Germinal center (tissue), 1 donor: Measurements from ENCODE around the gene DPP7.

ENCODE experiments used
- DNase-seq: peaks from one replicate; pipeline ENCODE4 v3.0.0; 2012; ENCODE audit warnings: mixed read lengths, low spot score

DPP7 gene

DNA sequence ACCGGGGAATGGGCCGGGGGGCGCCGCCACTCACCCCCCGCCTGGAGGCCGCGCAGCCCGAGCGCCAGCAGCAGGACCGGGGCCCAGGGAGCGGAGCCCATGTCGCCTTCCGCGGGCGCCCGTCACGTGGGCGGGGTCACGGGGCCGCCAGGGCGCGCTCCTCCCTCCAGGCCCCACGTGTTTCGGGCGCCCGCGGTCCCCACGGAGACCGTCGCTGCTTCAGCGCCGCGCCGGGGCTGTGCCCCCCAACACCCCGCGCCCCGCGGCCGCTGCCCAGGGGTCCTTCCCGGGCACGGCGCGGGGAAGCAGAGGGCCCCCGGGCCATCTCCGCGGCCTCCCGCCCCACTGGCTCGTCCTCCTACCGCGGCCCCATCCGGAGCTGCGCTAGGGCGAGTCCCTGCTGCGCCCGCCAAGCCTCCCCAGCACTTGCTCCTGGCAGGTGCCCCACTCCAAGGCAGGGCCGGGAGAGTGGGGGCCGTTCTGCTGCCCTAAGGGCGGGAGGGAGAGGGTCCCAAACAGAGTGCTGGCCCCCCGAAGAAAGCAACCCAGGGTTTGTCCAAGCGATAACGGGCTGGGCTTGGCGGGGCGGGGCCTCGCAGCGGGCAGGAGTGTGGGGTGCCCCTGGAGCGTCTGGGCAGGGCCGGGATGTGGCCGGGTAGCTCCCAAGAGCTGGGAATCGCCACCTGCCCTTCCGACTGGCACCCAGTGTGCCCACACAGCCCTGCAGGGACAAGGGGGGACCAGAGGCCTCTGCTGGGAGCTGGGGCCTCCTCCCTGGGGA is at the start of gene DPP7:
Gene DPP7, minus strand, starts transcription at position 121 of the 781 bp plus-strand sequence. Its CDS starts 20 bp downstream, at position 101.
- DNase-seq = peak; percentile 91

DNA sequence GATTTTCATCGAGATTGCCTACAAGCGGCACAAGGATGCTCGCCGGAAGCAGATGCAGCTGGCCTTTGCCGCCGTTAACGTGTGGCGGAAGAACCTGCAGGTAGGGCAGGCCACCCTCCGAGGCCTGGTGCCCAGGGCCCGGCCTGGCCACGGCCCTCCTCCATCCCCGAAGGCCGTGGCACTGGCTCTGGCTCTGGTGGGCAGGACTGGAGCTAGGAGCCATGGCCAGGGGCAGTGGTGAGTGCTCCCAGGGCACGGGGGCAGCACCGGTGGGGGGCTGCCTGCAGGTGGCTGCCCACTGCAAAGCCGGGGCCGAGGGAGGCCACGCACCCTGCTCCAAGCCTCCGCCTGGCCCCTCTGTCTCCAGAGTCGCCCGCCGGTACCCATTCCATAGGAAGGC is 49.3 kb upstream of the DPP7 start:
- no peak for DNase-seq

DNA sequence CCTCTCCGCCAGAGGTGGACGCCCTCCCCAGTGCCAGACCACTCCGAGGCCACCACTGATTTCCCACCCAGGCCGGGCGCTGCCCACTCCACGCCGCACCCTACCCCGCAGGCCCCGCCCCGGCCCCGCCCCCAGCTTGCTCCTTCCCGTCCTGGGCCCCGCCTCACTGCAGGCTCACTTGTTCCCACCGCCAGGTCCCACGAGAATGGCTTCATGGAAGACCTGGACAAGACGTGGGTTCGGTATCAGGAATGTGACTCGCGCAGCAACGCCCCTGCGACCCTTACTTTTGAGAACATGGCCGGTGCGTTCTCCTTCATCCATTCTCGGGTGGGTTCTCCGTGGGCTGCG is 48.8 kb upstream of the DPP7 start:
- no peak for DNase-seq

- DNase-seq = no peak
These were observed 48.2 kb upstream of the DPP7 start for GRCh38 chr9:137162505-137163364.

- peak; percentile 59 for DNase-seq
These were observed 47.3 kb upstream of the DPP7 start for GRCh38 chr9:137161558-137162486.

GRCh38 chr9:137160716-137161557 is 46.4 kb upstream of the DPP7 start:
- DNase-seq = no peak

GRCh38 chr9:137160054-137160425 is 45.5 kb upstream of the DPP7 start:
- no peak for DNase-seq

DNA sequence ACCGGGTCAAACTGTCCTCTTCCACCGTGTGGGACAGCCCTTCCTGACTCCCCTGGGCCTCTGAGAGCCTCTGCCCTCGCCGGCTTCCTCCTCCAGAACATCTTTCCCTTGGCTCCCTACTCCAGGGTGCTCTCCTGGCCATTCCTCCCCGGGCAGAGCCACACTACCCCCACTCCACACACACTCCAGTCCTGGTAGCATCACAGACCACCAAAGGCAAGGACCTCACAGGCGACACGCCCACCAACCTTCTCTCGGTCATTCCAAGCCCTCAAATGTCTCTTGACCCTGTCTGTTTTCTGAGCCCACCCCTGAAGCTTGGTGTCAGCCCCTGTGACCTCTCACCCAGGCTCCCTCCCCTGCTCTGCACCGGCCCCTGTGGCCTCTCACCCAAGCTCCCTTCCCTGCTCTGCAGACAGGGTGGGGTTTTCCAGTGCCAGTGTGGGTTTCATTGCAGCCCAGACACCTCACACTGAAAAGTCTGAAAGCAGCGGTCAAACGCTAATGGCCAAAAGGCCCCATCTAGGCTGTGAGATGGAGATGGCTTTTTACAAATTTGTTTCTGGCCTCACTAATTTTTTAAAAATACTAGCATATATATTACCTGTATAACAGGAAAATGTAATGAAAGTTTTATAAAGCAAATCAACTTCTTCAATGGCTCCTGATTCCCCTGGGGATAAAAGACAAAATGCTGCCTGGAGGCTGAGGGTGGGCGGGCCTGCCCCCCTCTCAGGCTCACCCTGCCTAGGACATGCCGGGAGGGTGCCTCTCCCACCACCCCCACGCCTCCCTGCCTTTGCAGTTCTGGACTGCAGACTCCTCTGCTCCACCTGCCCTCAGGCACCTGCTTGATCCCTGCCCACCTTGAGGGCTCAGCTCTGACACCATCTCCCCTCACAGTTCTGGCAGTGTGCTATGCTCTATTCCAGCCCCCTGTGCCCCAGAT is 44.8 kb upstream of the DPP7 start:
- DNase-seq = no peak

DNA sequence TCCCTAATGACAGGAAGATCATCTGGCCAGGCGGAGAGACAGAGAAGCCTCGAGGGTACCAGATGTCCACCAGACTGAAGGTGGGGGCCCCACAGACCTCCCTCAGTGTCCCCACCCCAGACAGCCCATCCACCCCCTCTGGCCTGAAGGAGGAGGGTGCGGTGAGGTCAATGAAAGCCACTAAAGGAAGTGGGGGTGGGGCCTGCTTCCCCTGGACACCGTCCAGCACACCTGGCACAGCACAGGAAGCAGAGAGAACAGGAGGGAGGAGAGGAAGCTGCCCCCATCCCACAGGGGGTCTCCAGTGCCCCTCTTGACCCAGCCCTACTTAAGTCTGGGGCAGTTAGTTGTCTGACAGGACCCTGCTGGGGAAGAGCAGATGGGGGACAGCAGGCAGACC is 44.1 kb upstream of the DPP7 start:
- DNase-seq = no peak

- DNase-seq = no peak
These were observed 43.3 kb upstream of the DPP7 start for GRCh38 chr9:137157618-137158415.

DNA sequence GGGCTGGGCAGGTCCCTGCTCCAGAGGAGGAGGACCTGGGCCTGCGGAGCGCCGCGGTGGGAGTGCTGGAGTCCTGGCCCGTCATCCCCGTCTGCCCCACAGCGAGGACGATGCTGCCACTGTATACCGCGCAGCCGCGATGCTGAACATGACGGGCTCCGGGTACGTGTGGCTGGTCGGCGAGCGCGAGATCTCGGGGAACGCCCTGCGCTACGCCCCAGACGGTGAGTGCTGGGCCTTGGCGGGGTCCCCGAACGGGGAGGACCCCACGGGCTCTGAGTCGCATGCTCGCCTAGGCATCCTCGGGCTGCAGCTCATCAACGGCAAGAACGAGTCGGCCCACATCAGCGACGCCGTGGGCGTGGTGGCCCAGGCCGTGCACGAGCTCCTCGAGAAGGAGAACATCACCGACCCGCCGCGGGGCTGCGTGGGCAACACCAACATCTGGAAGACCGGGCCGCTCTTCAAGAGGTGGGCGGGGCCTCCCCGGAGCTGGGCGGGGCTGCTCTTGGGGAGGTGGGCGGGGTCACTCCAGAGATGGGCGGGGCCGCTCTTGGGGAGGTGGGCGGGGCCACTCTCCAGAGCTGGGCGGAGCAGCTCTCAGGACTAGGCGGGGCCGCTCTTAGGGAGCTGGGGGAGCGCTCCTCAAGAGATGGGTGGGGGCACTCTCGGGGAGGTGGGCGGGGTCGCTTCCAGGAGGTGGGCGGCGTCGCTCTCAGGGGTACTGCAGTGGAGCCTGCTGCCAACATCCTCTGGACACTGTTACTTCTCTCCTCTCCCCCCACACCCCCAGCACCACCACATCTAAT is 42.2 kb upstream of the DPP7 start:
- DNase-seq = peak; percentile 81

DNA sequence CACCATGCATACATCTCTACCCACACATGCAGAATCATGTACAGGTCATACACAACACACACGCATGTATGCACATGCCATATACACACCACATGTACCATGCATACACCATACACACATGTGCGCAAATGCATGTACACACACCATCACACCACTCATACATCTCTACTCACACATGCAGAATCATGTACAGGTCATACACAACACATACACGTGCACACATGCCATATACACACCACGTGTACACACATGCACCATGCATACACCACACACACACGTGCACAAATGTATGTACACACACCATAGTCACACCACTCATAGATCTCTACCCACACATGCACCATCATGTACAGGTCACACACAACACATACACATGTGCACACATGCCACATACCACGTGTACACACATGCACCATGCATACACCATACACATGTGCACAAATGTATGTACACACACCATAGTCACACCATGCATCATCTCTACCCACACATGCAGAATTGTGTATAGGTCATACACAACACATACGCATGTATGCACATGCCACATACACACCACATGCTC is 38.4 kb upstream of the DPP7 start:
- DNase-seq = no peak

GRCh38 chr9:137150617-137151457 is 36.3 kb upstream of the DPP7 start:
- peak; percentile 81 for DNase-seq

DNA sequence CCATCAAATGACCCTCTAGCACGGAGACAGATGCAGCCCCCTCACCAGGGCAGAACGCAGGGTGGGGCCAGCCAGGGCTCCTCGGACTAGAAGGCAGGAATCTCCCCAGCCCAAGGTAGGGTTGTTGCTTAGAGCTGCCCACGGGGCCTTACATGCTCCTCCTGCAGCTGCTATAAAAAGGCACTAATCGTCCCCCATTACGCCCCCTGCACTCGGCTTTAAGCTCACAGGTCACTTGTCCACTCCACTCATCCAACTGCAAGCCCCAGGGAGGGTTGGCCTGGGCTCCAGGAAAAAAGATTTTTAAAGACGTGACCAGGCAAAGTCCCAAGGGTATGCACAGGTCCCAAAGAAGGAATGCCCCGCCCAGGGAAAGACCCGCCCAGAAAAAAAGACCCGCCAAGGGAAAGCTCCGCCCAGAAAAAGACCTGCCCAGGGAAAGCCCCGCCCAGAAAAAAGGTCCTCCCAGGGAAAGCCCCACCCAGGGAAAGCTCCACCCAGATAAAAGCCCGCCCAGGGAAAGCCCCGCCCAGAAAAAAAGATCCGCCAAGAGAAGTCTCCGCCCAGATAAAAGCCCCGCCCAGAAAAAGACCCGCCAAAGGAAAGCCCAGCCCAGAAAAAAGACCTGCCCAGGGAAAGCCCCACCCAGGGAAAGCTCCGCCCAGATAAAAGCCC is 35.5 kb upstream of the DPP7 start:
- DNase-seq = peak; percentile 63

- DNase-seq = no peak
These were observed 34.8 kb upstream of the DPP7 start for GRCh38 chr9:137149363-137149762.

DNA sequence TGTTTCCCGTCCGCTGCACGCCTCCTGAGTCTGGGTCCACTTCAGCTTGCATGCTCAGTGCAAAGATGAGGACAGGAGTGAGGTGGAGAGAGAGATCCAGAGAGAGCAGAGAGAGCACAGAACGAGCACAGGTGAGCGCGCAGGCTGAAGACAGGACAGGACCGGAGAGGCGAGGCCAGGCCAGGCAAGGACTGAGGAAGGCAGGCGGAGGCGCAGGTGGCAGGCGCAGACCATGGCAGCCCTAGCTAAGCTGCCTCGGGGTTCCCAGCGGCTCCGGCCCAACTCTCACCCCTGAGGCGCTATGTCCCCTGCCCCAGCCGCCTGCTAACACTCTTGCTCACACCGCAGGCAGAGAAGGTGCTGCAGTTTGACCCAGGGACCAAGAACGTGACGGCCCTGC is 34.1 kb upstream of the DPP7 start:
- DNase-seq = no peak

GRCh38 chr9:137148242-137148641 is 33.7 kb upstream of the DPP7 start:
- DNase-seq = no peak
